Stimulated activated CD8-positive, alpha-beta memory T cell treated with anti-CD3 and anti-CD28 coated beads, Interleukin-2, amount 100 ng/mL, for 48 hours (primary cell): ENCODE results near the gene SFXN2.

Experiments used
- DNase-seq, 2 donors: peaks; one replicate each; pipeline ENCODE4 v3.0.0-alpha.2; 2020; ENCODE audit warnings: low read depth in 2 of 2

Gene SFXN2

GRCh38 chr10:102776779-102777456 lies 62.5 kb downstream of the SFXN2 start:
- DNase-seq = no peak

- DNase-seq = no peak
These were observed 63.4 kb downstream of the SFXN2 start for GRCh38 chr10:102777711-102778453.

GRCh38 chr10:102778781-102779180 lies 64.3 kb downstream of the SFXN2 start:
- DNase-seq = no peak

- no peak for DNase-seq
These were observed 65.5 kb downstream of the SFXN2 start for GRCh38 chr10:102779680-102780526.

DNA sequence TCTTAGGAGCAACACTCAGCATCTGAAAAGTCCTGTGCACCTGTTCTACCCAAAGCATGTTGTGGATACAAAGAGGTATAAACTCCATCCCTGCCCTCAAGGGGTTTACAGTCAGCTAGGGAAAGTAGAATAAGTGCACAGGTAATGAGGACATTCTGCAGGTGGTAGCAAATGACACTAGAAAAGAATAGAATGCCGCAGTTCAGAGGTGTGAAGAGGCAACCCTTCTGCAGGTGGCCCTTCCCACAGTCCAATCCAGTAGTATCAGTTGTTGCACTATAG lies 66.0 kb downstream of the SFXN2 start:
- no peak for DNase-seq

DNA sequence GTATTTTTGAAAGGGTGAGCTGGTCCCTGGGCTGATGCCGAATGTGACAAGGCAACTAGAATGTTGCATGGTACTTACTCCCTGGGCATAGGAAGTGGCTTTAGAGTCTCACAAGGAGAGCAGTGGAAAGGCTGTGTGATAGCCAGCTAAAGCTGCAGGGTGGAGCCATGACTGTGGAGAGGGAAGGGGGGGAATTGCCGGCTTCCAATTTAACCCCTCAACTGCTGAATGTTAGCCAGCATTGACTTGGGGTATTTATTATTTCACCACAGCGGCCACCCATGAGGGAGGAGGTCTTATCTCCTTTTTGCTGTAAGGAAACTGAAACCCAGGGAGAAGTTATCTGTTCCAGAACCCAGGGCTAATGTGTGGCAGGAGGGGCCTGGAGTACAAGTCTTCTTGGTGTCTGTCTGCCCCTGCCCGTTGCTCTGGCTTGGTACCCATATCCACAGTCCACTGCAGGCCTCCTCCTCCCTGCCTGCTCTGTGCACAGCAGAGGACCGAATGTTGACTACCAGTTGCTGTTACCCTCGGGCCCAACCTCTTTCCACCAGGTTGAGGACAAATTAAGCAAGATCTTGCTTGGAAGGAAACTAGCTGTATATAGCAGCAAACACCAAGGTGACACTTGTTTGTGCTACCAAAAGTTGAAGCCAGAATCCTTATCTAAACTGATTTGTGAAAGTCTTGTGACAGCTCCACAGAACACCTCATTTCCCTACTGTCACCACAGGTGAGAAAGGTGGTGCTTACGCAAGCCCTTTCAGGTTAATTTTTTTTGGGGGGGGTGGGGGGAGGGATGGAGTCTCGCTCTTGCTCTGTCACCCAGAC lies 66.9 kb downstream of the SFXN2 start:
- no peak for DNase-seq

DNA sequence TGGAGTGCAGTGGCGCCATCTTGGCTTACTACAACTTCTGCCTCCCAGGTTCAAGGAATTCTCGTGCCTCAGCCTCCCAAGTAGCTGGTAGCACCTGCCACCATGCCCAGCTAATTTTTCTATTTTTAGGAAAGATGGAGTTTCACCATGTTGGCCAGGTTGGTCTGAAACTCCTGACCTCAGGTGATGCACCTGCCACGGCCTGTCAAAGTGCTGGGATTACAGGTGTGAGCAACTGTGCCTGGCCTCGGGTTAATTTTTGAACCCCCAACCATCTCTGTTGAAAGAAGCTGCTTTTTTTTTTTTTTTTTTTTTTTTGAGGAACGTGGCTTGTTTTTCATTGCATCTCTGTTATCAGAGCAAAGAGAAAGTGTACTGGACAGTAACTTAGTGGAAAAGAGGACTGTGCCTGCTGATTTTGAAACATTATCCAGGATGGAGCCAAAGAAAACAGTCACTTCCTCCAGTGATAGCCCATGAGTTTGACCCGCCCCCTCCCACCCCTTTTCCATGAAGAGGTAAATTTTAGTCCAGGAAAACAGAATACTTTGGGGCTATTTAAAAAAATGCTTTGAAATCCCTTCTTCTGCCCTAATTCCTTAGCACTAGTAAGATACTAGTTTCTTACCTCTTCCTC lies 67.6 kb downstream of the SFXN2 start:
- DNase-seq = no peak

- DNase-seq = no peak
These were observed 68.5 kb downstream of the SFXN2 start for GRCh38 chr10:102782673-102783551.

DNA sequence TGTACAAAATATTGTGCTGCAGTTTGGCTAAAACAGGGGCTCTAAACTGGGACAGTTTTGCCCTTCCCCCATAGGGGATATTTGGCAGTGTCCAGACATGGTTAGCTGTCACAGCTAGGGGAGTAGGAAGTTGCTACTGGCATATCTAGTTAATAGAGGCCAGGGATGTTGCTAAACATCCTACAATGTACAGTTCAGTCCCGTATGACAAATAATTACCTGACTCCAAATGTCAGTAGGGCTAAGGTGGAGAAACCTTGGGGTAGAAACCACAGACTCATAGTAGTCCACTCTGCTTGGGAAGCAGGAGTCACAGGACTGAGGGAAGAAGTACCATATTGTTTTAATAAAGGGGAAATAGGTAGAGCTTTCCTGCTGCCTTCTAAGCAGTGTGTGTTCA lies 69.1 kb downstream of the SFXN2 start:
- no peak for DNase-seq

GRCh38 chr10:102785818-102786217 lies 71.4 kb downstream of the SFXN2 start:
- DNase-seq = no peak

DNA sequence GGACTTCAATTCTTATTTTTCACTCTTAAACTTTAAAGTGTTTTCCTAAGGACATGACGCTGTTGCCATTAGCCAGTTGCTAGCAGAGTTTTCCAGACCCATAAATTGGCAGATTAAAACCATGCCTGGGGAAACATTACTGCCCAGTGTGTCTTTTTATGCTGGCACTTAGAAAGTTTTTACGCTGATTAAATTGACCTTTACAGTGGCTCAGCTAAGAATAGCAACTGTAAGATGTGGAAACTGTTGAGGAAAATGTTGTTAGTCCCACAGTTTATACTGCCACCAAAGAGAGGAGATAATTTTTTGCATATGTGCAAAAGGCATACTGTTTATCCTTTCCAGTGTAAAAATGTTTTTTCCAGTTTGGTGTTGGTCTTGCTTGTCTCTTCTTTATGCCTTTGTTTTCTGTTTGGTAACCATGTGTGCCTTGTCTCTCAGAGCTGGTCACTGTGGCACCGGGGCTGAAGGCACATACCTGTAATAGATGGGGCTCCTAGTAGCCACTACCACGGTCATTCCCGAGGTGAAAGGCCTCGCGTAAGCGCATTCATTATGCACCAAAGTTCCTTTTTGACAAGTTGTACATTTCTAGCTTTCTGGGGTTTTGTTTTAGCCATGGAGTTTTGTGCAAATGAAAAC lies 77.4 kb downstream of the SFXN2 start:
- no peak for DNase-seq
